Measurements from ENCODE around the gene RBBP8NL. TPM values are rescaled to one million over a fixed set of nuclear protein-coding genes. Genes with fewer than 3 reads are reported as not detected.

RBBP8NL gene
- total RNA-seq, 1 donor from 2014 or later: 17.5 TPM

GRCh38 chr20:62381202-62381797 lies 46.0 kb downstream of the RBBP8NL start:
- H3K36me3 Mint-ChIP-seq (ENCODE audit: insufficient read depth): peaks cover 11% of the 10 kb centered on the region
- TF ChIP-seq CTCF (IDR thresholded peaks at IDR 0.05; ENCODE audit: unreplicated experiment): no peak
- DNase-seq (ENCODE audit: low spot score, unreplicated experiment): no peak
- H3K4me1 Mint-ChIP-seq (ENCODE audit: low read depth): peaks cover 25% of the 10 kb centered on the region
- H3K27me3 Mint-ChIP-seq: no peaks in the 10 kb centered on the region
- H3K9me3 Mint-ChIP-seq (ENCODE audit: low read depth): peaks cover 5% of the 10 kb centered on the region
- H3K4me3 Mint-ChIP-seq (ENCODE audit: low read depth): no peak overlapping the region
- no peak overlapping the region for H3K27ac Mint-ChIP-seq

GRCh38 chr20:62378215-62378614 lies 49.1 kb downstream of the RBBP8NL start:
- peaks cover 23% of the 10 kb centered on the region for H3K4me1 Mint-ChIP-seq (ENCODE audit: low read depth)
- peaks cover 5% of the 10 kb centered on the region for H3K9me3 Mint-ChIP-seq (ENCODE audit: low read depth)
- no peaks in the 10 kb centered on the region for H3K27me3 Mint-ChIP-seq
- no peak for TF ChIP-seq CTCF (IDR thresholded peaks at IDR 0.05; ENCODE audit: unreplicated experiment)
- no peak overlapping the region for H3K4me3 Mint-ChIP-seq (ENCODE audit: low read depth)
- H3K27ac Mint-ChIP-seq: no peak overlapping the region
- H3K36me3 Mint-ChIP-seq (ENCODE audit: insufficient read depth): peaks cover 13% of the 10 kb centered on the region
- DNase-seq (ENCODE audit: low spot score, unreplicated experiment): no peak

GRCh38 chr20:62377615-62378178 lies 49.6 kb downstream of the RBBP8NL start:
- peaks cover 5% of the 10 kb centered on the region for H3K9me3 Mint-ChIP-seq (ENCODE audit: low read depth)
- H3K36me3 Mint-ChIP-seq (ENCODE audit: insufficient read depth): peaks cover 11% of the 10 kb centered on the region
- no peak for DNase-seq (ENCODE audit: low spot score, unreplicated experiment)
- H3K27me3 Mint-ChIP-seq: no peaks in the 10 kb centered on the region
- peak overlapping the region; percentile 90 for H3K27ac Mint-ChIP-seq
- peaks cover 20% of the 10 kb centered on the region for H3K4me1 Mint-ChIP-seq (ENCODE audit: low read depth)
- TF ChIP-seq CTCF (IDR thresholded peaks at IDR 0.05; ENCODE audit: unreplicated experiment): no peak
- no peak overlapping the region for H3K4me3 Mint-ChIP-seq (ENCODE audit: low read depth)

- H3K36me3 Mint-ChIP-seq (ENCODE audit: insufficient read depth): peaks cover 8% of the 10 kb centered on the region
- H3K9me3 Mint-ChIP-seq (ENCODE audit: low read depth): peaks cover 4% of the 10 kb centered on the region
- no peak for TF ChIP-seq CTCF (IDR thresholded peaks at IDR 0.05; ENCODE audit: unreplicated experiment)
- H3K4me3 Mint-ChIP-seq (ENCODE audit: low read depth): no peak overlapping the region
- peaks cover 19% of the 10 kb centered on the region for H3K4me1 Mint-ChIP-seq (ENCODE audit: low read depth)
- DNase-seq (ENCODE audit: low spot score, unreplicated experiment): no peak
- no peaks in the 10 kb centered on the region for H3K27me3 Mint-ChIP-seq
- H3K27ac Mint-ChIP-seq: peak overlapping the region; percentile 90
These were observed 50.3 kb downstream of the RBBP8NL start for GRCh38 chr20:62377064-62377461.

DNA sequence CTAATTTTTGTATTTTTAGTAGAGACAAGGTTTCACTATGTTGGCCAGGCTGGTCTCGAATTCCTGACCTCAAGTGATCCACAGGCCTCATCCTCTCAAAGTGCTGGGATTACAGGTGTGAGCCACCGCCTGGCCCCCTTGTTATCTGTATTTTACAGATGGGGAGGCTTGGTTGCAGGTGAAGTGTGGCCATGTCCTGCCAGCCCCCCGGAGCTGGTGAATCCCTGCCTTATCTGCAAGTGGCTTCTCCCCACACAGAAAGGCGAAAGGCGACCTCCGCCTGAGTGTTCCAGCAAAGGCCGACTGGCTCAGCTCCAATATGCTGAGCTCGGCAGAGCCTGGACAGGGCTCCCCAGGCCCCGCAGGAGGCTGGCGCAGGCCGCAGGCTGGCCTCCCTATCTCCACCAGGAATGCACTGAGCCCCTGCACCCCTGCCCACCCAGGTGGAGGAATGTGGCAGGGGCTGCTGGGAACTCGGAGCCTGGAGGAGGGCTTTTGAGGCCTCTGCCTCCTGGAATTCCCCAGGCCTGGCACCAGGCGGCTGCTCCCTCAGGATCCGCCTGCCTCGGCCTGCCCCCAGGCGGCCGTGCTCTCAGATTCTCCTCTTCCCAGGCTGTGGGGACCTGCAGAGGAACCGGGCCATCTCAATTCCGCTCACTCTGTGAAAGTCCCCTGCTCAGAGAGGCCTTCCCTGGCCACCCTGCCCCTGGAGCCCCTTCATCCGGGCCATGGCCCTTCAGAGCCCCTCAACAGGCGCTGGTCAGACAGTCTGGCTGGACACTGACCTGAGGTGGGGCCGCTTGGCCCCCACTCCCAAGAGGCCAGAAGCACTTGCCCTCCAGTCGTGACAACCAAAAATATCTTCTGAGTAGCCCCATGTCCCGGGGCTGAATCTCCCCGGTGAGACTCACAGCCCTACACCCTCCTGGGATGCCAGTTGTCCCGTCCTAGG lies 51.0 kb downstream of the RBBP8NL start:
- peak; percentile 57 for TF ChIP-seq CTCF (IDR thresholded peaks at IDR 0.05; ENCODE audit: unreplicated experiment)
- H3K27ac Mint-ChIP-seq: peak overlapping the region; percentile 90
- H3K27me3 Mint-ChIP-seq: no peaks in the 10 kb centered on the region
- peaks cover 19% of the 10 kb centered on the region for H3K4me1 Mint-ChIP-seq (ENCODE audit: low read depth)
- no peaks in the 10 kb centered on the region for H3K9me3 Mint-ChIP-seq (ENCODE audit: low read depth)
- peaks cover 4% of the 10 kb centered on the region for H3K36me3 Mint-ChIP-seq (ENCODE audit: insufficient read depth)
- no peak overlapping the region for H3K4me3 Mint-ChIP-seq (ENCODE audit: low read depth)
- peak; percentile 64 for DNase-seq (ENCODE audit: low spot score, unreplicated experiment)

Measured in progenitor cell of endocrine pancreas (in vitro differentiated cells).